Fibroblast of skin of back (primary cell): ENCODE data around the gene PAM16.
"Not testable (repeated sequence)": the region's sequence is repeated elsewhere in the genome, so short reads cannot be mapped to it uniquely, and the experiment has no call there.

ENCODE experiments used
- DNase-seq: peaks from one replicate; pipeline ENCODE4 v3.0.0-alpha.2; 2013

Gene PAM16

GRCh38 chr16:4333714-4334113 is 17.4 kb downstream of the PAM16 start:
- not testable (repeated sequence) for DNase-seq

- no peak for DNase-seq
Observed at GRCh38 chr16:4333308-4333638, 17.8 kb downstream of the PAM16 start.

DNA sequence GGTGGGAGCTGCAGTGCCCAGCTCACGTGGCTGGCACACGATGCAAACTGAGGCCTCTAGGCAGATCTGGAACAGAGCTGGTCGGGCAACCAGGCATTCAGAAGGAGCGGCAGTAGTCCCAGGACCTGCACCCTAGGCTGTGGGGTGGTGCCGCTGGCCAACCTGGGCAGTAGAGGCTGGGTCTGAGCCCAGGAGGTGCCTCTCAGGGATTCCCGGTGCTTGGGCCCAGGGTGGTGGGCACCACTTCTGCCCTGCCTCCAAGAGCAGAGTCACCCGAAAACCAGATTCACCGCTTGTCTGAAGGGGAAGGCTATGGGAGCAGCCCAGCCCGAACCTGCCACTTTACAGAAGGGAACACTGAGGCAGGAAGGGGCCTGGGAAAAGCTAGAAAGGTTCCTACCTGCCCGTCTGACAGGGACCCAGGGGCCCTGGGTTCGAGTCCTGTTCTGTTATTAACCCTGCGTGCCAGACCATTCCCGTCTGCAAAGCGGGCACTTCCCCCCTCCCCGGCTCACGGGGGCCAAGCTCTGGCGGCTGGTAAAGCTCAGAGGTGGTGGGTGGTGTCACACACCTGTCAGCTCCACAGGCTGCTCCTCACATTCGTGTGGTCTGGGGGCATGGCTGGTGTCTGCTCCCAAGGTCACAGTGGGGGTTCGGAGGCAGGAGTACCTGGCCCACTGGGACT is 18.4 kb downstream of the PAM16 start:
- no peak for DNase-seq

GRCh38 chr16:4332083-4332482 is 19.0 kb downstream of the PAM16 start:
- no peak for DNase-seq

- DNase-seq = peak; percentile 58
Observed at GRCh38 chr16:4330277-4330874, 20.7 kb downstream of the PAM16 start.

DNA sequence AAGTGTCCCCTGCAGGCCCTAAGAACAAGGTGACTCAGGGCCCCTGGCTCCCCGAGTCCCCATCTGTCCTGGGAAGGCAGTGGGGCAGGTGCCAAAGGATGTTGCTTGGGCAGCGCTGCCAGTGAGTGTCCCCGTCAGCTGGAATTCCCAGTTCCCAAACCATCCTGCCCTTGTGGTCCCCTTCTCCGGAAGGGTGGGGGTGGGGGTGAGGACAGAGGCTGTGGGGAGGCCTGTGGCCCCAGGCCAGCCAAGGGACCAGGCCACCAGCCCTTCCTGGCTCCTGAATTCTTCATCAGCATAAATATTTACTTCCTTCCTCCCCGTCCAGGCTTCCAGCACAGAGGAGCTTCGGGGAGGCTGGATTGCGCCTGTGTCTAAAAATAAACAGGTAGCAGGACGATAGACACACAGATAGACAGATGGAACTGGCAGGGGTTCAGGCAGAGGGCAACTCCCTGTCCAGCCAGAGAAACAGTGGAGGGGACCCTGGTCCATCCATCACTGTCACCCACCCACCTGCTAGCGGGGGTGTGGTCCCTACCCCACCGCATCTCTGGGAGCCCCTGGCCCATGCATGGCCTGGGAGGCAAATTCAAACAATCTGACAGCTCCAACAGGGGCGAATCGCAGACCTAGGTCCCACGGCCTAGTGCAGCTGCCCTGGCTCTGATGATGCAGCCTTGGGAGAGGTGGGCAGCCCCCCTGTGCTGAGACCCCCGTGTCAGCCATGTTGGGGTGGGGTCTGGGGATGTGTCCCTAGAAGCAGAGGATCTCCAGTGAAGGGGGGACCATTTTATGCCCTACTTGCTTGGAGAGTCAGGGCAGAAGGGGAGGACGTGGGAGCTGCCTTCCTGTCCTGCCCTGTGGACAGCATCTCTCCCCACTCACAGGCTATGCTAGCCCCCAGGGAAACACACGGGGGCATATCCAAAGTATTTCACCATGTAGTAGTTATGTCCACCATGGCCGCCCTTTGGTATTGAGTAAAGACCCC is 22.0 kb downstream of the PAM16 start:
- DNase-seq = no peak

GRCh38 chr16:4328046-4328781 is 22.9 kb downstream of the PAM16 start:
- peak; percentile 75 for DNase-seq

DNA sequence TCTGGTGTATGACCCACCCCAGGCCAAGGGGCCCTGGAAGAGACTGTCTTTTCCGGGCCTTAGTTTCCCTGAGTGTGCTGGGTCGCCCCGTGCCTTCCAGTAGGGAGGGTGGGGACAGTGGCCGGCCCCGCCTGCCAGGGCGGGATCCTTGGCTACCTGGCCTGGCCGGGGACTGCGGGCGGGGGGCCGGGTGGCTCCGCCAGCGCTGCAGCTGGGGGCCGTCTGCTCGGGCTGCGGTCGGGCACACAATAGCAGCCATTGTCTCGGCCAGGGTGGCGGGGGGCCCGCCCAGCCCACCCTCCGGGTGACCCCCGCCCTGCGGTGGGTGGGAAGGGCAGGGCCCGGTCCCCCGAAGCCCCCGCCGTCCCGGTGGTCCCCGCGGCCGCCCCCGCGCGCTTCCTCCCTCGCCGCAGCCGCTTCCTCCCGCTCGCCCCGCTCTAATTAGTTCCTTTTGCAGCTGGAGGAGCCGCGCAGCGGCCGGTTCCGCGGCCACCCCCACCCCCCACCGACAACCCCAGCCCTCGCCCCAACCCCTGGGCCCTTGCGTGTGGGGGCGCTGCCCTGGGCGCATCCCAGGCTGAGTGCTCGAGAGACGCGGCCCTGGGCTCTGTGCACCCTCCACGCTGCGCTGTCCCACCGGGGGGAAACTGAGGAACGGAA is 23.6 kb downstream of the PAM16 start:
- no peak for DNase-seq

DNA sequence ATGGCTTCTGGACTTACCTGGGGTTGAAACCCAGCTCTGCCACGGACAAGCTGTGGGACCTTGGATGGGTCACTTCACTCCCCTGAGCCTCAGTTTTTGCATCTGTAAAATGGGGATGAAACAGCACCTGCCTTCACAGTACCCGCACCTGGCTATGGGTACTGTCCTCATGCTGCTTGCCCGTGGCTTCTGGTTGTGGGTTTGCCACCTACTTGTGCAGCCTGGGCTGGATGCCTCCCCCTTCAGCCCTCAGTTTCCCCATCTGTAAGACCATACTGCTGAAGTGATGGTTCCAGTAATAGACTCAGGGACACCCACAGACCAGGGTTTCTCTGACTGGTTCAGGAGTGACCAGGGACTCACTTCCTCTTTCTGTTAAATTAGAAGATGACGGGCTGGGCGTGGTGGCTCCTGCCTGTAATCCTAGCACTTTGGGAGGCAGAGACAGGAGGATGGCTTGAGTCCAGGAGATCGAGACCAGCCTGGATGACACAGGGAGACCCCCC is 25.8 kb downstream of the PAM16 start:
- no peak for DNase-seq

DNA sequence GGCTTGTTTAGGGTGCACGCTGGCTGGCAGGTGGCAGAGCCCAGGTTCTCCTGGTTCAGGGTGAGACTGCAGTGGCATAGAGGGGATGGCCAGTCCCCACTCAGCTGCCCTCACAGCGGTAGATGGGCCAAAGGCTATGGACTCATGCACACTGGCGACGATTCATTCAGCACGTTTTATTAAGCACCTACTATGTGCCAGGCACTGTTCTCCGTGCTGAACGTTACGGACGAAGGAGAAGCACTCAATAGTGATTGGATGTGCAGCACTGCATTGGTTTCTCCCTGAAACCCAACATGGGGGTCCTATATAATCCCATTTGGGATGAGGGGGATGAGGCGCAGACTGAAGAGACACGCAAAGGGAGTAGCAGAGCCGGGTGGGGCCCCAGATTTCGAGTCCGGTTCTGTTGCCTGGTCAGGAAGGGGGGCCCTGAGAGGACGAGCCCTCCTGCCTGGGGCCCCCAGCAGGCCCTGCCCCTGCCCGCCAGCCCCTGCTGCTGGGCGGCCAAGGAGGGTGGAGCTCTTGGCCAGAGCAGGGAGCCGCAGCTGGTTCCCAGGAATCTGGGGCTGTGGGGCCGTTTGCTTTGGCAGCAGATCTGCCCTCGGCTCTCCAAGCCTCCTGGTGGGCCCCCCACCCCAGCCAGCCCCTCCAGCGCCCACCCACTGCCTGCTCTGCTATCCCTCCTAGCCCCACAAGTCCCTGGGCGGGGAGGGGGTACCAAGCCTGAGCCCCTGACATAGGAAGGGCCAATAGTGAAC is 26.4 kb downstream of the PAM16 start:
- no peak for DNase-seq

DNA sequence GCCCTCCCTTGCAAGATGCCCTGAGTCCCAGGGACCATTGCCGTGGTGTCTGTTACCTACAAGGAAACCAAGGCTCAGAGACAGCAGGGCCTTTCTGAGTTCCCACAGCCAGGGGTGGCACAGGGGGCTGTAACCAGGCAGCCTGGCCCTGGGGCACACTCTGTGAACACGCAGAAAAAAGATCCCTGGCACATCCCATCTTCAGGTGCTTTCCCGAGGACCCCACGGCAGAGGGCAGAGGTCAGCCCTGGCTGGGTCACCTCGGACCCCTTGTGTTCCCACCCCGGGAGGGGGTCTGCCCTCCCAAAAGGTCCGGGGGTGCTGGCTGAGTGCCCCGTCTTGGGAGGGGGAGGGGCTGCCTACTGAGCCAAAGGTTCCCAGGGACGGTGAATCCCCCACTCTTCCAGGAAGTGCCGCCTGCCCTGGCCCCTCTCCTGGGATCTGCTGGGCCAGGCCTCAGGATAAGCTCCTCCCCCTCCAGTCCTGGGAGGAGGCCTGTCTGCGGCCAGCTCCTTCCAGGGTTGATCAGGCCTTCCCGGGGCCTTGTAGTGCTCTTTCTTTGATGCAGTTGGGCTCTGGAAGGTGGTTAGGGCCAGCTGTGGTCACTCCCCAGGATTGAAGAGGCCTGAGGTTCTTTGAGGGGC is 27.2 kb downstream of the PAM16 start:
- peak; percentile 68 for DNase-seq

DNA sequence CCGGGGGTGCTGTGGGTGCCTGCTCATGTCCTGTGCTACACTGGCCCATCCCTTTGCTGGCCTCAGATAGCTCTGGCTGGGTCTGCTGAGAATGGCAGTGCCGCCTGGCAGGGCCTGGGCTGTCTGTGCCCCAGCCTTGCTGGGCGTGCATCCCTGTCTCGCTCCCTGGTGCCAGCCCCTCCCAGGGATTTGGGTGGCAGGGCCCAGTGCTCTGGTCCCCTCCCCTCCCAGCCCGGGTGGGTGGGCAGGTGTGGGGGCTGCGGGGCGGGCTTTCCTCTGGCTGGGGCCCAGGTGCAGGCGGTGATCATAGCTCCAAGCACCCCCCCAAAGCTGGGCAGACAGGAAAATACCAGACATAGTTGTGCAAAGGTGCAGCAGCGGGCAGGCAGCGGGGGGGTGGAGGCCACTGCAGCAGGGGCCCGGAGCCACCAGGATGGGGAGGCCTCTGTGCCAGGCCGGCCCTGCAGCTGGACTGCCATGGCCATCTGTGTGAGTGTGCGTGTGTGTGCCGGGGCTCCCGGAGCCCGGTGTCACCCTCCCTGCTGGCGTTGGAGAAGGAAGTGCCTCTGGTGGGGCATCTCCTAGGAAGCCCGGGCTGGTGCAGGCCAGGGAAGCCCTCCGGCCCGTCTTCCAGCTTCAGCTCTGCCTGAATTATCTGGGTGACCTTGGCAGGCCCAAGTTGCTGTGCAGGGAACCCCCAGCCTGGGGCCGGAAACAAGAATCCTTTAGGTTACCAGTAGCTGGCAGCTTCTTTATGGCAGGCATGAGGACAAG is 27.9 kb downstream of the PAM16 start:
- DNase-seq = no peak

DNA sequence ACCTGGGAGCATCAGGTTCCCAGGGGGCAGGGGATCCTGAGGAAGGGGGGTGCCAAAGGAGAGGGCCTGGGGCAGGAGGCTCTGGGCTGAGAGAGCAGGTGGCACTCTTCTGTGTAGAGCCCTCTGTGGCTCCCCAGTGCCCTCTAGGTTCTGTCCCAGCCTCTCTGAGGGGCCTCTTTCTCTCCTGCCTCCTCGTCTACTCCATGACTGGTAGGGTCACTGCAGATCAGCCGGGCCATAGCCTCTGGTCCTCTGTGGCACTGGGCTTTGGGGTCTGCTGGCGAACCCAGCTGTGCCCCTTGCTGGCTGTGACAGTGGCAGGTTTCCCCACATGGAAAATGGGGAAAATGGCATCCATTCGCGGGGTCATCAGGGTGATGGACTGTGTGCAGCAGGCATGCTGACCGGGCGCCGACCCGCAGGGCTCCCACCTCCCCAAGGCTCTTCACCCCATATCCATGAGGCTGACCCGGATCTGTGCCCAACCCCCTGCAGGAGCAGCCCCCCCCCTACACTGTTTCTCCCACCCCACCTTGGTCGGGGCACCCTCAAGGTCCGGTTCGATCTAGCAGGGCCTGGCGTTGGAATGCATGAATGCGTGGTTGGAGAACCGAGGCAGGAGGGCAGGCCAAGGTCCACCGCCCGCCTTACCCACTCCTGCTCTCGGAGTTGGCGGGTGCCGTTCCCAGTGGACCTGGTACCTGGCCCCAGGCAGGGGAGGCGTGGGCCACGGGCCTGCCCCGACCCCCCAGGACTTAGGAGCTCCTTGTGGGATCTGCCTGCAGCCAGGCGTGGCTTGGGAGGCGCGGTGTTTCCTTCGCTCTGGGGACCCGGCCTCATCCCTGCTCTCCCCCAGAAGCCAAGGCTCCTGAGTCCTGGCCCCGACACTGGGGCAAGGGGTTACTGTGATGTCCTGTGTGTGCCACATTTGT is 28.7 kb downstream of the PAM16 start:
- DNase-seq = no peak

DNA sequence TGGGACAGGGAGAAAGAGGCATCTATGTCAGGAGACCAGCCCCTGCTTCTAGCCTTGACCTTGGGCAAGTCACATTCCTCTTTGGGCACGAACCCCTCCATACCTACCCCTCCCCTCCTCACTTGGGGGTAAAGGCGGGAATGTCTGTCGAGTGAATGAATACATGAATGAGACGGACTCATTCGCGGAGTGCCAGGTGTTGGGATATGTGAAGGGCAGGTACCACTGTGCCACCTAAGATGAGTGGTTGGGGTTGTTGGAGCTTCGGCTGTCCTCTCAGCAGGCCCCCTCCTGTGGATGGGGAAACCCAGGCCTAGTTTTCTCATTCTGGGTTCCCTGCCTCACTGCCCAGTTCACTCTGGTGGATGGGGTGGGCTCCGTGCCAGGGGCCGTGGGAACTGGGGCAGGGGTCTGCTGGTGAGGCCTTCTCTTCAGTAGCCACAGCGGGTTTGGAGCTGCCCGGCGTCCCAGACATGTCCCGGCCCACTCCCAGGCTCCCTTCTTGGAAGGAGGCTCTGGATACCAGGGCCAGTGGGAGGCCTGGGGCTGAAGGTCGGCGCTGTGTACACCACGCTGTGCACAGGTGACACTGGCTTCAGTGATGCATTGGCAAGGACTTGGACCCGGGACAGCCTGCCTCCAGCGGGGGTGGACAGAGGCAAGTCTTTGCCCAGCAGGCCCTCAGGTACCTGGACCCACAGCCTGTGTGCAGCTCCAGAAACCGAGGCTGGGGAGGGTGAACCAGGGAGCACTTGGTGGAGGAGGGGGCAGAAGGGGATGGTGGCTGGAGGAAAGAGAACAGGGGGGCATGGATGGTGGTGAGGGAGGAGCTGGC is 29.6 kb downstream of the PAM16 start:
- no peak for DNase-seq

GRCh38 chr16:4320571-4321137 is 30.5 kb downstream of the PAM16 start:
- DNase-seq = no peak

DNA sequence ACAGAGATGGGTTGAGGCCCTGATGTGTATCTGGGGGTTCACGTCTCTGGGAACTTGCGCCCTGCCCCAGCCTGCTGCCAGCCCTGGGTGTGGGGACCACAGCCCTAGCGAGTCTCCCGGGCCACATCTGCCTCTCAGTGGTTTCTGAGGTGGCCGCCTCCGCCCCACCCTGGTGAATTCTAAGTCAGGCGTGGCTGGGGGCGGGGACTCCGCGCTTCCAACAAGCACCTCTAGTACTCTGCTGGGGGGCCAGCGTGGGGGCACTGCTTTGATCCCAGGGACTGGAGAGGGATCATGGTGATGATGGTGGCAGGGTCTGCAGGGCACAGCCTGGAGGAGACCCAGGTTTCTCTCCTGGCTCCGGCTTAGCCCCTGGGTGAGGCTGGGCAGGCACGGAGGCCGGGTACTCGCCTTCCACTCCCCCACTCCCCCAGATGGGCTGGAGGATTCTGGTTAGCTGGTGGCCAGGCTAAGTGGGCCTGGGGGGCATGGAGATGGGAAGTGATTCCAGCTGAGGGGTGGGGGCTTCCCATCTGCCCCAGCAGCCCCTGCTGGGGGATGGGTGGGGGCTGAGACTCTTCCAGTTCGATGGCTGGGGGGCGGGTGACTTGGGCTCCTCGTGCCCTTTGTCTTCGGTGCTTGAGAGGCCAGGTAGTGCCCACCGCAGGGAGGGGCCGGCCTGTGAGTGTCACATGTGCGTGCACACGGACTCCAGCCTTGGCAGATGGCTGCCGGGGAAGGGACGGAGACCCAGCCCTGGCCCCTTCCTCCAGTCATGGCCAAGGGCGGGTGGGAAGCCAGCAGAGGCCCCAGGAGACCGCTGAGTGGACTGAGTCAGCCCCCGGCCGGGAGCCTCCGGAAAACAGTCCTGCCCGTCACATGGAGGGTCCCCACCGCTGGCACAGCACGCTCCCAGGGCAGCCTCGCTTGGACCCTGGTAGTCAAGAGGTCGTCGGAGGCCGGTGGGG is 31.4 kb downstream of the PAM16 start:
- peak; percentile 37 for DNase-seq
